ENCODE measurements around the gene TTC24.

- TF ChIP-seq, protein P1, sequence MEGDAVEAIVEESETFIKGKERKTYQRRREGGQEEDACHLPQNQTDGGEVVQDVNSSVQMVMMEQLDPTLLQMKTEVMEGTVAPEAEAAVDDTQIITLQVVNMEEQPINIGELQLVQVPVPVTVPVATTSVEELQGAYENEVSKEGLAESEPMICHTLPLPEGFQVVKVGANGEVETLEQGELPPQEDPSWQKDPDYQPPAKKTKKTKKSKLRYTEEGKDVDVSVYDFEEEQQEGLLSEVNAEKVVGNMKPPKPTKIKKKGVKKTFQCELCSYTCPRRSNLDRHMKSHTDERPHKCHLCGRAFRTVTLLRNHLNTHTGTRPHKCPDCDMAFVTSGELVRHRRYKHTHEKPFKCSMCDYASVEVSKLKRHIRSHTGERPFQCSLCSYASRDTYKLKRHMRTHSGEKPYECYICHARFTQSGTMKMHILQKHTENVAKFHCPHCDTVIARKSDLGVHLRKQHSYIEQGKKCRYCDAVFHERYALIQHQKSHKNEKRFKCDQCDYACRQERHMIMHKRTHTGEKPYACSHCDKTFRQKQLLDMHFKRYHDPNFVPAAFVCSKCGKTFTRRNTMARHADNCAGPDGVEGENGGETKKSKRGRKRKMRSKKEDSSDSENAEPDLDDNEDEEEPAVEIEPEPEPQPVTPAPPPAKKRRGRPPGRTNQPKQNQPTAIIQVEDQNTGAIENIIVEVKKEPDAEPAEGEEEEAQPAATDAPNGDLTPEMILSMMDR (IDR thresholded peaks at IDR 0.05): no peak
- no peak for TF ChIP-seq POLR2A (IDR thresholded peaks at IDR 0.05)
These were observed 21.2 kb downstream of the TTC24 start for GRCh38 chr1:156600733-156601121.
